GM21723 (cell line): ENCODE data around the gene TMEM59.
A peak's percentile ranks its signal among the peaks of the same experiment; 100 is the strongest.
"Not testable (repeated sequence)": the region's sequence is repeated elsewhere in the genome, so short reads cannot be mapped to it uniquely, and the experiment has no call there.

Experiments
- ATAC-seq: cut with Tn5 transposase; IDR thresholded peaks from one replicate; pipeline ENCODE4 v1.9.1; 2021; ENCODE audit warnings: mild to moderate bottlenecking, moderate library complexity; ENCODE audit not compliant: unreplicated experiment

Gene TMEM59

DNA sequence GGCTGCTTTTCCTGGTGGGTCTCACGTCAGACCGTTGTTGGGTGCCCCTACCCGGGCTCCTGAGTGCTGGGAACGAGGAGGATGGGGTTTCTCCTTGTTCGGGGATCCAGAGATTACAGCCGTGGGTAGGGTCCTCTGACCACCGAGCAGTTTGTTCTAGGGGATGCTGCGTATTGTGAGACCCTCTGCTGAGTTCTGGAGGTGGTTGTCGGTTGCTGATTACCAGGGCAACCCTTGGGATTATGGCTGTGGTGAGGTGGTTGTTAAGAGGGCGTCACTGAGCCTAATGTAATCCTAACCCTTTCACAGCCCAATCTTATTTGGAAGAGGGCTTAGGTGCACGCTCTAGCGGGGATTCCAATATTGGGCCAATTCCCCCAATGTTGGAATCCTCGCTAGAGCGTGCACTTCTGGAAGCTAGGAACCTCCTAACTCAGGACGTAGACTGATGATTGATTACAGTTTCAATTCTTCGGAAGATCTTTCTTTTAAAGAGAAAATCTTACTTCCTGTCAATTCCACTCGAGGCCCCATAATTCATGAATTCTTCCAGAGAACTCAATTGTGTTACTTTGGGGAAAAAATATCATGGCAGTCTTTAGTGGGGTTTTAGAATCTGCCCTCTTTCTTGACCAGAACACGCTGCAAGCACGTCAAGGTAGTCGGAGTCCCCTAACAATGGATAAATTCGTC lies 887 bp upstream of the TMEM59 start:
- no peak for ATAC-seq

DNA sequence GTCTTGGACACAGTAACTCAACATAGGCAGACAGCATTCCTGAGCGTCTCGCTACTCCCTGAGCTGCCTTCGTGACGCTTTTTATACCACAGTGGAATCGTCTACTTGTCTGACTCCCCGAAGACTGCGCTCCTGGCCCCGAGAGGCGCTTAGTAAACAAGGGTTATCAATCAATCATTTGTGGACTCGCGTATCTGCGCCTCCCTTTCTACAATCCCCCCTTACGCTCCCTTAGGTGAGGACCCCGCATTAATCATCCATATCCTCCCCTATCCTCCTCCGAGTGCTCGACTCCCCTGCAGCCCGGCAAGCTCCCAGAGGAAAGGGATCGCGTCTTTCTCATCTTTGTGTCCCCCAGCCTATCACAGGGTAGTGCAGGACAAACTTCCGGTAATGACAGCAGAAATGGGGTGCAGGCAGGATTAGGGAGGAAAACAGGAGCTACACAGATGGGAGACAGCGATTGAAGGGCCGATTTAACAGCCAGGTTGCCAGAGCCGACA lies 522 bp downstream of the TMEM59 start:
- peak; percentile 24 for ATAC-seq

GRCh38 chr1:54051933-54052430 lies 1.0 kb downstream of the TMEM59 start:
- ATAC-seq: no peak

GRCh38 chr1:54050435-54050834 lies 2.6 kb downstream of the TMEM59 start:
- not testable (repeated sequence) for ATAC-seq

DNA sequence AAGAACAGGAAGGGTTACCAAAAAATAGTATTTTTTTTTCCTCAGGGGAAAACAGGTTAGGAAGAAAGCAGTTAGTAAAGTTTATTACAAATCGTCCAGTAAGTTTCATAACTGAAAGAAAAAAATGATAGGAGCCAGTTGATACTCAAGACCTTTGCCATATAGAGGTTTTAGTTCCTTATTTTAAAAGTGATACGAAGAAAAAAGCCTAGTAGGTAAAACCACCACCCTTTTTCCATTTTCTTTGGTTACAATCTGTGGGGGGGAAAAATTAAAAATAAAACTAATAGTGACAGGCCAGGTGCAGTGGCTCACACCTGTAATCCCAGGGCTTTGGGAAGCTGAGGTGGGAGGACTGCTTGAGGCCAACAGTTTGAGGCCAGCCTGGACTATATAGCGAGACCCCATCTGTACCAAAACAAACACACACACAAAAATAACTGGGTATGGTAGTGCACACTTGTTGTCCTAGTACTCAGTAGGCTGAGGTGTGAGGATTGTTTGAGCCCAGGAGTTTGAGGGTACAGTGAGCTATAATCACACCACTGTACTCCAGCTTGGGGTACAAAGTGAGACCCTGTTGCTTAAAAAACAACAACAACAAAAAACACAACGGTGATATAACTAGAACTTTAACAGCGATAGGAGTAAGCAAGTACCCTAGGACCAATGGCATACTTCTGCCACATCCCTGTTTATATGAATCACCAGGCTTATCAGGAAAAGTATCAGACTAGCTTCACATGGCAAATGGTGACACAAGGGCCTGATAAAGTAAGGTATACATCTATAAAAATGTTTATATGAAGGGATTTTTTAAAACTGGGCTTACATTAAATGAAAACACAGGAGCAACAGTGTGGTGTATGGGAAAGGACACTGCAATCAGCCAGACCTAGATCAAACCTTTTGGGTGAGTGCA lies 5.4 kb downstream of the TMEM59 start:
- ATAC-seq: no peak

GRCh38 chr1:54046671-54047383 lies 6.2 kb downstream of the TMEM59 start:
- ATAC-seq: no peak

DNA sequence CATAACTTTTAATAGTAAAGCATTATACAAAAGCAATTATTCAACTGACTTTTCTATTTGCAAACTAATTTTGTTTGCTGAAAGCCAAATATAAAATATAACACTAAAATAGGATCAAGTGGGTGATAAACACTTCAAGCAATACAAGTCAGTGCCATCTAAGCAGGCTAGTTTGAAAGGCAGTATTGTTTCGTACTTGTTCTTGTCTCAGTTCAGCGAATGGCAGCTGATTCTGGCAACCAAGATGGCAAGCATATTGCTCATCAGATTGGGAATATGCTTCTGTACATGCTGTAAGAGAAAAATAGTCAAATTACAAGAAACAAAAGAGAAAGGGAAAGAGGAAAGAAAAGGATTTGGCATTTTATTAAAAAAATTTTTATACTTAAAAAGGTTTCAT lies 7.5 kb downstream of the TMEM59 start:
- ATAC-seq: no peak

GRCh38 chr1:54041806-54042205 lies 11.2 kb downstream of the TMEM59 start:
- no peak for ATAC-seq

GRCh38 chr1:54037476-54037875 lies 15.5 kb downstream of the TMEM59 start:
- no peak for ATAC-seq

- no peak for ATAC-seq
Measured at GRCh38 chr1:54028306-54029251, 24.4 kb downstream of the TMEM59 start.

GRCh38 chr1:54027848-54028247 lies 25.2 kb downstream of the TMEM59 start:
- ATAC-seq: no peak

- ATAC-seq: not testable (repeated sequence)
Measured at GRCh38 chr1:54024811-54025210, 28.2 kb downstream of the TMEM59 start.

DNA sequence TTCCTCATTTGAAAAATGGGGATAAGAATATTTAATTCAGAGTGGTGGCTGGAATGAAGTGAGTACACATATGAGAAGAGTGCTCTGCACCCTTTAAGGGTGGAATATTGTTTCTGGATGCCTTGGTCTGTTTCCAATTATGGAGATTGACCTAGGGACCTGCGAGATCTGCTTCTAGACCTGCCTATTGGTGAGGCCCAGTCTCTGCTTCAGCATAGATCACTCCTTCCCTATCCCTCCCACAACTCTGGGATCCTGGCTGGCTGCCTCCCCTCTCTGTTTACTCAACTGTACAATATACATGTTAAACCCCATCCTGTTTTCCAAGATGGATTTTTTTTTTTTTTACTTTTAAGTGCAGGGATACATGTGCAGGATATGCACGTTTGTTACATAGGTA lies 28.6 kb downstream of the TMEM59 start:
- ATAC-seq: no peak

DNA sequence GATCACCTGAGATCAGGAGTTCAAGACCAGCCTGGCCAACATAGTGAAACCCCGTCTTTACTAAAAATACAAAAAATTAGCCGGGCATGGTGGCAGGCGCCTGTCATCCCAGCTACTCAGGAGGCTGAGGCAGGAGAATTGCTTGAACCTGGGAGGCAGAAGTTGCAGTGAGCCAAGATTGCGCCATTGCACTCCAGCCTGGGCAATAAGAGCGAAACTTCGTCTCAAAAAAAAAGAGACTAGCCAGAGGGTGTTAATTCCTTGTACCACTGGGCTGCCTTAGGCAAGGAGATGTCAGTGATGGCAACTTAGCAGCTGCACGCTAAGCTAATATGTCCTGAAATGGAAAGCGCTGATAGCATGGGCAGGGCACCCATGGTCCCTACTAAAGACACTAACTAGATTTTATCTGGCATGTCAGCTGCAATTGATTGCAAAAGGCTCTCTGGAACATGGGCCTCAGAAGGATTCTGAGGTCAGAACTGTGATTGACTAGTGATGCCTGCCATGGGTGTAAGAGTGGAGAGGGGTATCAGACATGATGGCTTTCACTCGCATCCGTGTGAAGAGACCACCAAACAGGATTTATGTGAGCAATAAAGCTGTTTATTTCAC lies 33.3 kb downstream of the TMEM59 start:
- not testable (repeated sequence) for ATAC-seq

DNA sequence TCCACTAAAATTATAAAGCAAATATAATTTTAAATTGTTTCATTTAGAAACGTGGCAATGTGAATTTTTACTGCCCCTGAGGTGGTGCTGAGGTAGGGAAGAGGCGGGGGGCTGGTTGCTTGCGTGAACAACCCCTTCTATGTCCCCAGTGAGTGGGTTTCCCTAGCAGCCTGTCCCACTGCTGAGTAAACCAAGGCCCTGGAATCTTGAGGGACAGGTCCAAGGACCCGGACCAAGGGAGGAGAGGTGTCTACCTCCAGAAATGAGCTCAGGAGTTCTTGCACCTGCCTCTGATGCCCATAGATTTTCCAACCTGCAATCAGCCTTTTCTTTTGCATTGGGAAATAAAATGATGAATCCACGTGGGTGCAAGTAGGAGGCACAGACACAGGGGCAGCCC lies 34.4 kb downstream of the TMEM59 start:
- no peak for ATAC-seq

DNA sequence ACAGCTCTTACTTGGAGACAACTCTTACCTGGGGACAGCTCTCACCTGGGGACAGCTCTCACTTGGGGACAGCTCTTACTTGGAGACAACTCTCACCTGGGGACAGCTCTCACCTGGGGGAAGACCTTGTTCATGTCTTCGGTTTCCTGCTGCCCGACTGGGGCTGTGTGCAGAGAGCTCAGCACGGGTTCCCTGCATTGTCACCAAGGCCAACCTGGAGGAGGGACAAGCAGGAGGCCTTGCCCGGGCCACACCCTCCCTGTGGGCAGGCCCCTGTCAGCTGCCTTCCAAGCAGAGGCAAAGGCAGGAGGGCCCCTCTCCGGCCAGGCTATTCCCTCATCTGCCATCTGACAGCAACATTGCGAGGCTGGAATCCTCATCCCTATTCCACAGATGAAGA lies 35.0 kb downstream of the TMEM59 start, which contains the start of gene LDLRAD1:
Gene LDLRAD1 (minus strand): TSS at position 208 of the 400 bp plus-strand sequence. CDS start 74 bp downstream, at position 134.
- ATAC-seq: no peak

- ATAC-seq: no peak
Measured at GRCh38 chr1:54016343-54017282, 36.4 kb downstream of the TMEM59 start.

DNA sequence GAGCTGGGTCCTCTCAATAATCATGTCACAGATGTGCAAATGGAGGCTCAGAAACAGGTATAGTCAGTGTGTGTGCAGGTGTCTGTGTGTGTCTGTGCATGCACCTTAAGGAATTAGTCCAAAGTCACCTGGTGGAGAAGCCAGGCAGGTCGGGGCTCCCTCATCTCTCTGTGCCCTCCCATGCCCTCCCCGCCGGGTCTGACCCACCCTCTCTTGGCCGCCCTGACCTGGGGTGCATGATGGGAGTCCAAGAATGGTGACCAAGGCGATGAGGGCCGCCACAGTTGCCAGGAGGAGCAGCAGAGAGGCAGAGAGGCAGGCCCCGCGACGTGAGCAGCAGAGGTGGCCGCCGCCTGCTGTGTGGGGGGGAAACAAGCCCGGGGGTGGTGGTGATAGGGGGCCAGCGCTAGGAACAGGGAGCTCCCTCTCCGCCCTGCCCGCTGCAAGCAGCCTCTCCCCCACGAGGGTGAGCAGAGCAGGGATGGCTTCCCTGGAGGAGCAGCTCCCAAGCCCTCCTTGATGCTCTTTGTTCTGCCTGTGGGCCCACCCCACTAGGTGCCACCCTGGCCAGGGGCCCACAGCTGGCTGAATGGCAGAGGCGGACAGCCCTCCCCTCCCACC lies 38.9 kb downstream of the TMEM59 start:
- ATAC-seq: no peak
